Mucosa of rectum (tissue), 2 donors: ENCODE measurements around the gene ARMH2.

ENCODE experiments used
- H3K27ac ChIP-seq, 2 donors: one replicate each; pipeline ENCODE4 v1.7.0; 2013; ENCODE audit warnings: inconsistent platforms in 2 of 2, low read depth in 2 of 2, low read length in 2 of 2
- H3K27me3 ChIP-seq, 2 donors: one replicate each; pipeline ENCODE4 v1.7.0; 2013; ENCODE audit warnings: low read length in 2 of 2; ENCODE audit not compliant: control insufficient read depth in 2 of 2, insufficient read depth in 2 of 2
- H3K36me3 ChIP-seq, 2 donors: one replicate each; pipeline ENCODE4 v1.7.0; 2013; ENCODE audit warnings: low read length in 2 of 2; ENCODE audit not compliant: control insufficient read depth in 2 of 2, insufficient read depth in 2 of 2
- H3K4me1 ChIP-seq, 2 donors: one replicate each; pipeline ENCODE4 v1.7.0; 2013; ENCODE audit warnings: low read length in 2 of 2, mild to moderate bottlenecking in 1 of 2; ENCODE audit not compliant: control insufficient read depth in 2 of 2, insufficient read depth in 2 of 2
- H3K4me3 ChIP-seq, 2 donors: one replicate each; pipeline ENCODE4 v1.7.0; 2013; ENCODE audit warnings: low read length in 2 of 2
- H3K9ac ChIP-seq, 2 donors: one replicate each; pipeline ENCODE4 v1.7.0; 2013; ENCODE audit warnings: low read length in 2 of 2, low read depth in 1 of 2, mild to moderate bottlenecking in 1 of 2
- H3K9me3 ChIP-seq, 2 donors: one replicate each; pipeline ENCODE4 v1.7.0; 2013; ENCODE audit warnings: low read length in 2 of 2; ENCODE audit not compliant: control insufficient read depth in 2 of 2
- donor health status: healthy.
- donor health status: Normal muscosa, but diverticular disease.

The ARMH2 gene

GRCh38 chr6:24821860-24822444, 23.2 kb upstream of the ARMH2 start:
- Histone ChIP-seq H3K27me3 (no peaks in the 10 kb centered on the region), H3K36me3 (no peaks in the 10 kb centered on the region), H3K4me3 (no peak overlapping the region)

DNA sequence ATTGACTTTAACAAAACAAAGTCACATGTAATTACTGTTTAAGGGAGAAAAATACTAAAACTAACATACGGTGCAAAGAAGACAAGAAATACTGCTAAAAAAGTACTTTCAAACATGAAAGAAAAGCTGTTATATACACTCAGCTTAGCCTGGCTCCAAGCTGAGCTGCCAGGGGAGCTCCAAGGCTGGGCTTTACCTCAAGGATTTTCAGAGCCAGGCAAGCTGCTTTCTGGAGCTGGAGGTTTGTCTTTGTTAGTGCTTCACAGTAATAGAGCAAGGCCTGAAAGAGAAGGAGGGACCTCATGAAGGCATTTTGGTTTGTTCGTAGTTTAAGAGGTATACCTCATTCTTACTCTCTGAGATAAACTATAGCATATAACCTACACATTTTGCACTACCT, 19.6 kb upstream of the ARMH2 start:
- Histone ChIP-seq H3K9ac (no peak overlapping the region), H3K4me1 (no peaks in the 10 kb centered on the region), H3K9me3 (no peaks in the 10 kb centered on the region), H3K4me3 (no peak overlapping the region), H3K27ac (no peak overlapping the region), H3K27me3 (no peaks in the 10 kb centered on the region), H3K36me3 (no peaks in the 10 kb centered on the region)

More at GRCh38 chr6:24821860-24822444, 23.2 kb upstream of the ARMH2 start:
- H3K4me1 ChIP-seq, result no peaks in the 10 kb centered on the region
- H3K9ac ChIP-seq, result no peak overlapping the region
- H3K27ac ChIP-seq, result no peak overlapping the region
- no peaks in the 10 kb centered on the region for H3K9me3 ChIP-seq

DNA sequence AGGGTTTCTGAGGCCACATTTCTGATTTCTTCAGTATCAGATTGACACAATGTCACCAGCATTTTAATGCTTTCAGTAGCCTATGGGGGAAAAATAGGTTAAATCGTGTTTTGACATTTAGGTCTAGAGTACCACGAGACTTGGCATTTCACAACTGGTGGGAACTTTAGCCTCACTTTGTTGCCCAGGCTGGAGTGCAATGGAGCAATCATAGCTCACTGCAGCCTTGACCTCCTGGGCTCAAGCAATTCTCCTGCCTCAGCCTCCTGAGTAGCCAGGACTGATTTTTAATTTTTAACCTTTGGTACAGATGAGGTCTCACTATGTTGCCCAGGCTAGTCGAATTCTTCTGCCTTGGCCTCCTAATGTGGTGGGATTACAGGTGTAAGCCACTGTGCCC, 11.0 kb upstream of the ARMH2 start:
- Histone ChIP-seq H3K9me3 (no peaks in the 10 kb centered on the region), H3K27ac (no peak overlapping the region), H3K9ac (no peak overlapping the region), H3K36me3 (no peaks in the 10 kb centered on the region), H3K4me3 (no peak overlapping the region), H3K27me3 (no peaks in the 10 kb centered on the region), H3K4me1 (no peaks in the 10 kb centered on the region)

DNA sequence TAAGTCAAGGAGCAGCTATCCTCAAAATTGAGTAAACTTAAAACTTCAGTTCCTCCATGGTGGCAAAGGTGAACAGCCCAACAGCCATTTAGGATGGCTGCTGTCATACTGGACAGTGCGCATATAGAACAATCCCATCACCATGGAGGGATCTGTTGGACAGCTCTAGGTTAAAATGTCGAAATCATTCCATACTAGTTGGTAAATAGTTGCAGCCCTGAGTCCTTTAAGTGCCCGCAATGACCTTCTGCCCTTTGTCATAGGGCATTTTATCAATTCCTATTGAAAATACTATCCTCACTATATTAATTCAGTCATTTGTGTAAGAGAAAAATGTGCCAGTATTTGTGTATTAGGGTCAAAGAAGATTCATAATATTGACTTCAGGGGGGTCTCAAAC, 8.9 kb upstream of the ARMH2 start:
- Histone ChIP-seq H3K4me1 (no peaks in the 10 kb centered on the region), H3K4me3 (no peak overlapping the region), H3K9ac (no peak overlapping the region), H3K27ac (no peak overlapping the region), H3K36me3 (no peaks in the 10 kb centered on the region), H3K27me3 (no peaks in the 10 kb centered on the region), H3K9me3 (no peaks in the 10 kb centered on the region)

- no peaks in the 10 kb centered on the region for H3K9me3 ChIP-seq
- no peak overlapping the region for H3K27ac ChIP-seq
- no peaks in the 10 kb centered on the region for H3K36me3 ChIP-seq
- H3K9ac ChIP-seq, result no peak overlapping the region
- no peaks in the 10 kb centered on the region for H3K27me3 ChIP-seq
- H3K4me1 ChIP-seq, result no peaks in the 10 kb centered on the region
- no peak overlapping the region for H3K4me3 ChIP-seq
Measured at GRCh38 chr6:24802271-24803059, 3.7 kb upstream of the ARMH2 start.

- H3K27me3 ChIP-seq, result no peaks in the 10 kb centered on the region
- H3K27ac ChIP-seq, result no peak overlapping the region
- H3K4me3 ChIP-seq, result no peak overlapping the region
- H3K4me1 ChIP-seq, result no peaks in the 10 kb centered on the region
- H3K9me3 ChIP-seq, result no peaks in the 10 kb centered on the region
- no peak overlapping the region for H3K9ac ChIP-seq
- no peaks in the 10 kb centered on the region for H3K36me3 ChIP-seq
Measured at GRCh38 chr6:24799541-24799915, 811 bp upstream of the ARMH2 start.

GRCh38 chr6:24797596-24798216, 1.0 kb downstream of the ARMH2 start:
- Histone ChIP-seq H3K4me3 (no peak overlapping the region), H3K27me3 (no peaks in the 10 kb centered on the region), H3K27ac (no peak overlapping the region), H3K4me1 (no peaks in the 10 kb centered on the region), H3K36me3 (no peaks in the 10 kb centered on the region), H3K9me3 (no peaks in the 10 kb centered on the region), H3K9ac (no peak overlapping the region)

GRCh38 chr6:24796616-24797290, 2.0 kb downstream of the ARMH2 start:
- Histone ChIP-seq H3K9ac (no peak overlapping the region), H3K36me3 (no peaks in the 10 kb centered on the region), H3K4me3 (no peak overlapping the region), H3K4me1 (no peaks in the 10 kb centered on the region), H3K27ac (no peak overlapping the region), H3K9me3 (no peaks in the 10 kb centered on the region), H3K27me3 (no peaks in the 10 kb centered on the region)

DNA sequence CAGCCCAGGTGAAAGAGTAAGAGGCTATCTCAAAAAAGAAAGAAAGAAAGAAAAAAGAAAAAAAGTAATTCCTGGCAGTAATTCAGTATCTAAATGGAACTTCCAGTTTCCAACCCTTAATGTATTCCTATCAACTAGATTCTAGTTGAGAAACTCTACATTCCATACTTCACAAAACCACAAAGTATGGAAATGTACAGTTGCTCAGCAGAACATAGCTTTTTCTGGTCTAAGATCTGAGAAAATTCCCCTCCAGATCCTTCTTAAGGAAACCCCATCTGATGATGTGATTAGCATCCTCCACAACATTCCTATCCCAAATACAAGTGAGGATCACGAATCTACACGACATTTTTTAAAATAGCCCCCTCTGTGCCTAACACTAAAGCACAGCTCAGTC, 3.6 kb downstream of the ARMH2 start:
- no peaks in the 10 kb centered on the region for H3K36me3 ChIP-seq
- no peaks in the 10 kb centered on the region for H3K9me3 ChIP-seq
- no peak overlapping the region for H3K9ac ChIP-seq
- no peak overlapping the region for H3K27ac ChIP-seq
- H3K27me3 ChIP-seq, result no peaks in the 10 kb centered on the region
- H3K4me1 ChIP-seq, result peaks cover 0 to under 1% of the 10 kb centered on the region in 2 donors
- no peak overlapping the region for H3K4me3 ChIP-seq
